ENCODE results near the gene KCNQ1.

Gene KCNQ1

GRCh38 chr11:2599561-2600189, 154.9 kb downstream of the KCNQ1 start:
- no peak overlapping the region for H3K9ac ChIP-seq (ENCODE audit: low read depth, low read length)
- peaks cover 6% of the 10 kb centered on the region for H3K9me3 ChIP-seq (ENCODE audit: insufficient read depth, low read length, severe bottlenecking)
- H2AFZ ChIP-seq (ENCODE audit: low read depth, low read length): no peak overlapping the region
- no peaks in the 10 kb centered on the region for H4K20me1 ChIP-seq (ENCODE audit: insufficient read depth, low read length)
- no peak overlapping the region for H3K4me3 ChIP-seq (ENCODE audit: low read depth in 1 of 2, low read length in 2 of 2)
- no peaks in the 10 kb centered on the region for H3K4me1 ChIP-seq (ENCODE audit: insufficient read depth, low read length)
- H3K36me3 ChIP-seq (ENCODE audit: insufficient read depth, low read length): no peaks in the 10 kb centered on the region
- no peak overlapping the region for H3K4me2 ChIP-seq (ENCODE audit: insufficient read depth, low read length)
- ATAC-seq (ENCODE audit: insufficient read depth, low read depth): no peak
- peaks cover 3% of the 10 kb centered on the region for H3K27me3 ChIP-seq (ENCODE audit: insufficient read depth, low read length, poor library complexity)
- no peaks in the 10 kb centered on the region for H3K79me2 ChIP-seq (ENCODE audit: insufficient read depth, low read length)
- TF ChIP-seq, protein P1, sequence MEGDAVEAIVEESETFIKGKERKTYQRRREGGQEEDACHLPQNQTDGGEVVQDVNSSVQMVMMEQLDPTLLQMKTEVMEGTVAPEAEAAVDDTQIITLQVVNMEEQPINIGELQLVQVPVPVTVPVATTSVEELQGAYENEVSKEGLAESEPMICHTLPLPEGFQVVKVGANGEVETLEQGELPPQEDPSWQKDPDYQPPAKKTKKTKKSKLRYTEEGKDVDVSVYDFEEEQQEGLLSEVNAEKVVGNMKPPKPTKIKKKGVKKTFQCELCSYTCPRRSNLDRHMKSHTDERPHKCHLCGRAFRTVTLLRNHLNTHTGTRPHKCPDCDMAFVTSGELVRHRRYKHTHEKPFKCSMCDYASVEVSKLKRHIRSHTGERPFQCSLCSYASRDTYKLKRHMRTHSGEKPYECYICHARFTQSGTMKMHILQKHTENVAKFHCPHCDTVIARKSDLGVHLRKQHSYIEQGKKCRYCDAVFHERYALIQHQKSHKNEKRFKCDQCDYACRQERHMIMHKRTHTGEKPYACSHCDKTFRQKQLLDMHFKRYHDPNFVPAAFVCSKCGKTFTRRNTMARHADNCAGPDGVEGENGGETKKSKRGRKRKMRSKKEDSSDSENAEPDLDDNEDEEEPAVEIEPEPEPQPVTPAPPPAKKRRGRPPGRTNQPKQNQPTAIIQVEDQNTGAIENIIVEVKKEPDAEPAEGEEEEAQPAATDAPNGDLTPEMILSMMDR (IDR thresholded peaks at IDR 0.05; ENCODE audit: borderline replicate concordance, extremely low read depth, low read length, poor library complexity, severe bottlenecking): no peak
- TF ChIP-seq EZH2 (IDR thresholded peaks at IDR 0.05; ENCODE audit: borderline replicate concordance, low read depth, low read length, severe bottlenecking): no peak
- no peak for DNase-seq
- H3K27ac ChIP-seq (ENCODE audit: low read length): no peak overlapping the region

- DNase-seq: no peak
- H4K20me1 ChIP-seq (ENCODE audit: insufficient read depth, low read length): no peaks in the 10 kb centered on the region
- no peak overlapping the region for H2AFZ ChIP-seq (ENCODE audit: low read depth, low read length)
- H3K79me2 ChIP-seq (ENCODE audit: insufficient read depth, low read length): no peaks in the 10 kb centered on the region
- no peak overlapping the region for H3K4me2 ChIP-seq (ENCODE audit: insufficient read depth, low read length)
- no peak overlapping the region for H3K9ac ChIP-seq (ENCODE audit: low read depth, low read length)
- no peaks in the 10 kb centered on the region for H3K36me3 ChIP-seq (ENCODE audit: insufficient read depth, low read length)
- no peaks in the 10 kb centered on the region for H3K9me3 ChIP-seq (ENCODE audit: insufficient read depth, low read length, severe bottlenecking)
- TF ChIP-seq, protein P1 (IDR thresholded peaks at IDR 0.05; ENCODE audit: borderline replicate concordance, extremely low read depth, low read length, poor library complexity, severe bottlenecking): no peak
- no peak for TF ChIP-seq EZH2 (IDR thresholded peaks at IDR 0.05; ENCODE audit: borderline replicate concordance, low read depth, low read length, severe bottlenecking)
- no peak for ATAC-seq (ENCODE audit: insufficient read depth, low read depth)
- no peaks in the 10 kb centered on the region for H3K4me1 ChIP-seq (ENCODE audit: insufficient read depth, low read length)
- no peak overlapping the region for H3K4me3 ChIP-seq (ENCODE audit: low read depth in 1 of 2, low read length in 2 of 2)
- H3K27ac ChIP-seq (ENCODE audit: low read length): no peak overlapping the region
- H3K27me3 ChIP-seq (ENCODE audit: insufficient read depth, low read length, poor library complexity): peaks cover 12% of the 10 kb centered on the region
Observed at GRCh38 chr11:2609345-2609744, 164.5 kb downstream of the KCNQ1 start.

GRCh38 chr11:2612884-2613571, 168.2 kb downstream of the KCNQ1 start:
- Histone ChIP-seq H3K4me1 (ENCODE audit: insufficient read depth, low read length) (no peaks in the 10 kb centered on the region), H3K36me3 (ENCODE audit: insufficient read depth, low read length) (no peaks in the 10 kb centered on the region), H3K79me2 (ENCODE audit: insufficient read depth, low read length) (no peaks in the 10 kb centered on the region), H4K20me1 (ENCODE audit: insufficient read depth, low read length) (no peaks in the 10 kb centered on the region), H3K9ac (ENCODE audit: low read depth, low read length) (no peak overlapping the region), H3K27ac (ENCODE audit: low read length) (no peak overlapping the region), H3K4me3 (ENCODE audit: low read depth in 1 of 2, low read length in 2 of 2) (no peak overlapping the region), H2AFZ (ENCODE audit: low read depth, low read length) (no peak overlapping the region), H3K27me3 (ENCODE audit: insufficient read depth, low read length, poor library complexity) (peaks cover 21% of the 10 kb centered on the region), H3K4me2 (ENCODE audit: insufficient read depth, low read length) (no peak overlapping the region), H3K9me3 (ENCODE audit: insufficient read depth, low read length, severe bottlenecking) (no peaks in the 10 kb centered on the region)
- DNase-seq: no peak
- ATAC-seq (ENCODE audit: insufficient read depth, low read depth): no peak
- TF ChIP-seq, protein P1 (IDR thresholded peaks at IDR 0.05; ENCODE audit: borderline replicate concordance, extremely low read depth, low read length, poor library complexity, severe bottlenecking): no peak
- TF ChIP-seq EZH2 (IDR thresholded peaks at IDR 0.05; ENCODE audit: borderline replicate concordance, low read depth, low read length, severe bottlenecking): no peak
